Loucy (cell line): ENCODE data around the gene TMEM256.

Source experiments
- H2AFZ ChIP-seq: fragments of 200-600 bp; sonication (generic); 2 replicates; pipeline ENCODE4 v1.6.0; 2016; ENCODE audit warnings: antibody characterized with exemption, mild to moderate bottlenecking, low read length, moderate library complexity
- H3F3A ChIP-seq: fragments of 200-600 bp; 2 replicates; pipeline ENCODE4 v1.6.0; 2016; ENCODE audit warnings: antibody characterized with exemption, low read depth, mild to moderate bottlenecking
- H3K27me3 ChIP-seq: fragments of 200-600 bp; sonication (generic); 2 replicates; pipeline ENCODE4 v1.6.1; 2014; ENCODE audit warnings: low read length, mild to moderate bottlenecking; ENCODE audit not compliant: insufficient read depth, poor library complexity, severe bottlenecking
- H3K36me3 ChIP-seq: fragments of 200-600 bp; sonication (generic); 2 replicates; pipeline ENCODE4 v1.6.1; 2016; ENCODE audit warnings: low read length; ENCODE audit not compliant: insufficient read depth
- H3K4me1 ChIP-seq: fragments of 200-600 bp; sonication (generic); 2 replicates; pipeline ENCODE4 v1.5.1; 2014; ENCODE audit warnings: low read length, mild to moderate bottlenecking; ENCODE audit not compliant: insufficient read depth, poor library complexity, severe bottlenecking
- H3K4me2 ChIP-seq: fragments of 200-600 bp; sonication (generic); 2 replicates; pipeline ENCODE4 v1.6.0; 2014; ENCODE audit warnings: antibody characterized with exemption, low read length, low read depth, mild to moderate bottlenecking; ENCODE audit not compliant: poor library complexity, severe bottlenecking
- H3K4me3 ChIP-seq: fragments of 200-600 bp; sonication (generic); 2 replicates; pipeline ENCODE4 v1.5.1; 2014; ENCODE audit warnings: low read length, mild to moderate bottlenecking, mixed read lengths; ENCODE audit not compliant: poor library complexity, severe bottlenecking
- H3K79me2 ChIP-seq: fragments of 200-600 bp; sonication (generic); 2 replicates; pipeline ENCODE4 v1.6.1; 2014; ENCODE audit warnings: low read length; ENCODE audit not compliant: insufficient read depth
- H3K9ac ChIP-seq: fragments of 200-600 bp; sonication (generic); 2 replicates; pipeline ENCODE4 v1.6.0; 2014; ENCODE audit warnings: mild to moderate bottlenecking, low read depth, low read length, moderate library complexity; ENCODE audit not compliant: poor library complexity, severe bottlenecking
- H3K9me2 ChIP-seq: fragments of 200-600 bp; sonication (generic); replicated peaks from 2 replicates; pipeline ENCODE4 v1.6.1; 2016; ENCODE audit warnings: low read depth, low read length, mixed read lengths
- H3K9me3 ChIP-seq: fragments of 200-600 bp; sonication (generic); 2 replicates; pipeline ENCODE4 v1.6.1; 2014; ENCODE audit warnings: mild to moderate bottlenecking, antibody characterized with exemption, low read length, low read depth; ENCODE audit not compliant: insufficient read depth
- H4K20me1 ChIP-seq: fragments of 200-600 bp; sonication (generic); 2 replicates; pipeline ENCODE4 v1.6.0; 2014; ENCODE audit warnings: antibody characterized with exemption, low read length, mild to moderate bottlenecking; ENCODE audit not compliant: insufficient read depth, poor library complexity, severe bottlenecking
- CTCF ChIP-seq: fragments of 200-600 bp; sonication (generic); conservative IDR thresholded peaks from 2 replicates; pipeline ENCODE4 v1.5.1; 2014; ENCODE audit warnings: mild to moderate bottlenecking, antibody characterized with exemption, low read length
- EZH2phosphoT487 ChIP-seq: fragments of 200-600 bp; IDR thresholded peaks from 2 replicates; pipeline ENCODE4 v1.6.1; 2018; ENCODE audit warnings: antibody characterized with exemption, mild to moderate bottlenecking, moderate library complexity, borderline replicate concordance

The TMEM256 gene

GRCh38 chr17:7426203-7426863, 22.4 kb upstream of the TMEM256 start:
- H3F3A ChIP-seq, result no peaks in the 10 kb centered on the region
- no peaks in the 10 kb centered on the region for H3K27me3 ChIP-seq
- no peaks in the 10 kb centered on the region for H4K20me1 ChIP-seq
- no peaks in the 10 kb centered on the region for H3K9me2 ChIP-seq
- no peaks in the 10 kb centered on the region for H3K4me1 ChIP-seq
- no peak overlapping the region for H3K9ac ChIP-seq
- H3K4me2 ChIP-seq, result no peak overlapping the region
- H3K36me3 ChIP-seq, result no peaks in the 10 kb centered on the region
- no peak overlapping the region for H2AFZ ChIP-seq
- no peaks in the 10 kb centered on the region for H3K79me2 ChIP-seq
- no peak overlapping the region for H3K4me3 ChIP-seq
- no peak for TF ChIP-seq EZH2phosphoT487
- no peak for TF ChIP-seq CTCF
- H3K9me3 ChIP-seq, result no peaks in the 10 kb centered on the region

DNA sequence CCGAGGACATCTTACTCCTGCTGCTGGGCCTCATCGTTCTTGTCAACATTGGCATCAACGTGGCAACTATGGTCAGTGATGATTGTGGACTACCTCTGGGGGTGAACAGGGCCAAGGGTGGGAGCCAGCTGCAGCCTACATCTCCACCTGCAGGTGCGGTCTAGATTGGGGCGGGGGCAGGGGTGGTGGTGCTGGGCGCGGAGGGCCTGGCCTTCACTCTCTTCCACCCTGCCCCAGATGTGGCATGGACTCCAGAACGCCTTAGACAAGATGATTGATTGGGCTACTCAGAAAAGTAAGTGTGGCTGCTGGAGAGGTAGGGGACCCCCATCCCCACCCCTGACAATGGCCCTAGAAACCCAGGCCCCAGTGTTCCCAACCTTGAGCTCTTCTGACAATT, 21.9 kb upstream of the TMEM256 start:
- Histone ChIP-seq H3K36me3 (no peaks in the 10 kb centered on the region), H3K27me3 (no peaks in the 10 kb centered on the region), H3K9ac (no peak overlapping the region), H3K9me3 (no peaks in the 10 kb centered on the region), H3F3A (no peaks in the 10 kb centered on the region), H3K79me2 (no peaks in the 10 kb centered on the region), H3K4me3 (no peak overlapping the region), H2AFZ (no peak overlapping the region), H3K9me2 (no peaks in the 10 kb centered on the region), H4K20me1 (no peaks in the 10 kb centered on the region), H3K4me2 (no peak overlapping the region), H3K4me1 (no peaks in the 10 kb centered on the region)
- no peak for TF ChIP-seq CTCF
- TF ChIP-seq EZH2phosphoT487, result no peak

DNA sequence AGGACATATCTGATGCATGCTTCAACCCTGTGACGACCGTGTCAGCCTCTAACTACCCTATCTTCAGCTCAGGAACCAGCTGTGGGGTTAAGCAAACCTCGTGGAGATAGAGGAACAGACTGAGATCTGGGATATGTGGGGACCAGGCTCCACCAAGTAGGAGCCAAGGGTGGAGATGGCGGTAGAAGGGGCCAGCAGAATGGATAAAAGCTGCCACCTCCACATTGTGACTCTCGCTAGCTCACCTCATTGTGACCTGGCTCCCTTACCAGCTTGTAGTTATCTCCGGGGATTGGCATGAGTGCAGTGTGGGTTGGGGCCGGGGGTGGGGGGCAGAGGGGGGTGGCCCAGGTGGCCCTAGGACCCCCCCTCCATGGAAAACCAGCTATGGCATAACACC, 21.4 kb upstream of the TMEM256 start, which contains the start of gene SPEM2:
SPEM2 (plus strand) TSS at position 301 of the 400 bp plus-strand sequence; CDS start at position 374, 73 bp downstream.
- Histone ChIP-seq H3K9me2 (no peaks in the 10 kb centered on the region), H3K36me3 (no peaks in the 10 kb centered on the region), H3K9ac (no peak within 1 kb of the TSS), H3F3A (no peaks in the 10 kb centered on the region), H3K4me2 (no peak within 1 kb of the TSS), H4K20me1 (no peaks in the 10 kb centered on the region), H3K27me3 (no peaks in the 10 kb centered on the region), H3K4me1 (no peaks in the 10 kb centered on the region), H3K9me3 (no peaks in the 10 kb centered on the region), H2AFZ (no peak within 1 kb of the TSS), H3K4me3 (no peak within 1 kb of the TSS), H3K79me2 (no peaks in the 10 kb centered on the region)
- TF ChIP-seq CTCF, result no peak
- no peak for TF ChIP-seq EZH2phosphoT487
